ENCODE measurements around the gene MCUB.
"Not testable (repeated sequence)": the region's sequence is repeated elsewhere in the genome, so short reads cannot be mapped to it uniquely, and the experiment has no call there.

Gene MCUB

DNA sequence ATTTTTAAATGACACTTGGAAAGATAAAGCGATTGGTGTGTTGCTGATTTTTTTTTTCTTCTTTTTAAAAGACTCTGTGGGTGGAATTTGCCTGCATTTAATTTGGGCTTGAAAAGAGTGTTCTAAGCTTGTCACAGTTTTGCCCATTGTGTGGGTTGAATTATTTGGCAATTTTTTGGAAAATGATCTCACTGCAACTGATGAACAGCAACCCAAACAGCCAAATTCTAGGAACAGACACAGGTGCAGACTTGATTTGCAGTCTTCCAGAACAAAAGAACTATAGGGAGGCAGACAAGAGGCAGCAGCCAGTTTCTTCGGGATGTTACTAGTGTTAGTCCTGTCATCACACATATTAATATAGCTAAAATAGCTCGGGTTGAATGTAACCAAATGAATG, 102.7 kb downstream of the MCUB start:
- H3K4me1 ChIP-seq (ENCODE audit: insufficient read depth, low read length), result peaks cover 11% of the 10 kb centered on the region
- H3K9me3 ChIP-seq (ENCODE audit: insufficient read depth, low read depth, low read length), result no peaks in the 10 kb centered on the region
- H3K27me3 ChIP-seq (ENCODE audit: insufficient read depth, low read length), result no peaks in the 10 kb centered on the region
- no peak overlapping the region for H3K27ac ChIP-seq (ENCODE audit: low read depth, low read length)
- no peak overlapping the region for H3K9ac ChIP-seq (ENCODE audit: low read depth, low read length)
- H3K36me3 ChIP-seq (ENCODE audit: insufficient read depth, low read length), result no peaks in the 10 kb centered on the region
- H3K4me3 ChIP-seq (ENCODE audit: low read length), result no peak overlapping the region
- 66% methylated on average over 2 of the region's 3 CpGs for WGBS

DNA sequence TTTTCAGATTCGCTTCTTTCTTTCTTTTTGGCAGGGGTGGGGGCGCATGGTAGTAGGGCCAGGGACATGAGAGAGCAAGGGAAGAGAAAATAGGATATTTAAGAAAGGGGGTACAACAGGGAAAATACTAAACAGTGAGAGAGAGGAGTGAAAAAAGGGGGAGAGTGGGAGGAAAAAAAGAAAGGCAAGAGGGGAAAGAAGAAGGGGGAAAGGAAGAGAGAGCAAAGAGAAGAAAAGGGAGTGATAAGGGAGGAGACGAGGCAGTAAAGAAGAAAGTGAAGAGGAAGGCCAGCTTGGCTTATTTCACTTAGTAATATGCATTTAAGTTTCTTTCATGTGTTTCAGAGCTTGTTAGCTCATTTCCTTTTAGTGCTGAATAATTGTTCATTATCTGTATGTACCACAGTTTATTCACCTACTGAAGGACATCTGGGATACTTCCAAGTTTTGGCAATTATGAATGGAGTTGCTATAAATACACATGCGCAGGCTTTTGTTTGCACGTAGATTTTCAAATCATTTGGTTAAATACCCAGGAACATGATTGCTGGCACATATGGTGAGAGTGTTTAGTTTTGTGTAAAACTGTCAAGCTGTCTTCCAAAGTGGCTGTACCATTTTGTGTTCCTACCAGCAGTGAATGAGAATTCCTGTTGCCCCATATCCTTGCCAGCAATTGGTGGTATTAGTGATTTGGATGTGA, 105.9 kb downstream of the MCUB start:
- H3K9ac ChIP-seq (ENCODE audit: low read depth, low read length), result no peak overlapping the region
- H3K36me3 ChIP-seq (ENCODE audit: insufficient read depth, low read length), result no peaks in the 10 kb centered on the region
- no peaks in the 10 kb centered on the region for H3K27me3 ChIP-seq (ENCODE audit: insufficient read depth, low read length)
- H3K27ac ChIP-seq (ENCODE audit: low read depth, low read length), result no peak overlapping the region
- 89% methylated on average over 5 of the region's 5 CpGs for WGBS
- H3K4me1 ChIP-seq (ENCODE audit: insufficient read depth, low read length), result peaks cover 11% of the 10 kb centered on the region
- no peak overlapping the region for H3K4me3 ChIP-seq (ENCODE audit: low read length)
- H3K9me3 ChIP-seq (ENCODE audit: insufficient read depth, low read depth, low read length), result no peaks in the 10 kb centered on the region

DNA sequence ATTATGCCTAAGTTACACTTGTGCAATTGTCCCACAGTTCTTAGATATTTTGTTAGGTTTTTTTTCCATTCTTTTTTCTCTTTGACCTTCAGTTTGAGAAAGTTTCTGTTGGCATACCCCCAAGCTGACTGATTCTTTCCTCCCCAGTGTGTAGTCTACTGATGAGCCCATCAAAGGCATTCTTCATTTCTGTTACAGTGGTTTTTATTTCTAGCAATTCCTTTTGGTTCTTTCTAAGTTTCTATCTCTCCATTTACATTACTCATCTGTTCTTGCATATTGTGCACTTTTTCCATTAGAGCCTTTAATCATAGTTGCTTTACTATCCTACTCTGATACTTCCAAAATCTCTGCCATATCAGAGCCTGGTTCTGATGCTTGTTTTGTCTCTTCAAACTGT, 111.3 kb downstream of the MCUB start:
- Histone ChIP-seq H3K4me3 (ENCODE audit: low read length) (no peak overlapping the region), H3K36me3 (ENCODE audit: insufficient read depth, low read length) (no peaks in the 10 kb centered on the region), H3K27me3 (ENCODE audit: insufficient read depth, low read length) (no peaks in the 10 kb centered on the region), H3K9me3 (ENCODE audit: insufficient read depth, low read depth, low read length) (0 out of 2 replicates have a peak, but pooled peaks cover 5% of the 10 kb centered on the region), H3K27ac (ENCODE audit: low read depth, low read length) (no peak overlapping the region), H3K4me1 (ENCODE audit: insufficient read depth, low read length) (no peaks in the 10 kb centered on the region), H3K9ac (ENCODE audit: low read depth, low read length) (no peak overlapping the region)

DNA sequence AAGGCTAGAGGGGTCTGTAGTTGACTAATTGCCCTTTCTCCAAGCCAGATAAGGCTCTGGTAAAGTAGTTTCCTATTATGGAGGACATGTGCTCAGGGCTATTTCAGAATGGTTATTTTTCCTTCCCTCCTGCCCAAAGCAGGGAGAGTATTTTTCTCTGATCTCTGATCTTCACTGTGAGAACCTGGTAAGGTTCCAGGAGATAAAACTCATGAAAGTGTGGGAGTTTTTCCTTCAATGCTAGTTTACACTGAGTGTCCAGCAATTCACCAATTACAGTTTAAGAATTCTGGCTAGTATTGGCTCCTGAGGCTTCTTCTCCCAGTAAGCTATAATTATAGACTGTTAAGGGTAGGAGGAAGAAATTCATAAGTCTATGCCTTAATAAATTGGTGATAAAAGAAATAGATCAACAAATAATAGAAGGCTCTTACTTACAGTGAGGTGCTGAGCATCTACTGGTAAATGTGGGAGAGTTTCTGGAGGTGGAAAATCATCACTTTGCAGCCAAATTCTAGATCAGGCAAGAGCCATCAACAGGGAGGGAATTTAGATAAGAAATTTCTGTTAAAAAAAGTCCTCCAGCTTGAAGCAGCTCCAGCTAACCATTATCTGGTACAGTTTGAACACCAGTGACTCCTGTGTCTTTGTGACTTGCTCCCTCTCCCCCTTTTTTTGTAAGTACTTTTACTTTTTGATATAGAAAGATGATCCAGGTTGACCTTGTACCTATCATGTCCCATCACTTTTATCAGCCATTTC, 112.3 kb downstream of the MCUB start:
- Histone ChIP-seq H3K27me3 (ENCODE audit: insufficient read depth, low read length) (no peaks in the 10 kb centered on the region), H3K9ac (ENCODE audit: low read depth, low read length) (no peak overlapping the region), H3K4me1 (ENCODE audit: insufficient read depth, low read length) (no peaks in the 10 kb centered on the region), H3K36me3 (ENCODE audit: insufficient read depth, low read length) (no peaks in the 10 kb centered on the region), H3K9me3 (ENCODE audit: insufficient read depth, low read depth, low read length) (peaks cover 8% of the 10 kb centered on the region; the same call in 1 of the 2 replicates), H3K27ac (ENCODE audit: low read depth, low read length) (no peak overlapping the region), H3K4me3 (ENCODE audit: low read length) (no peak overlapping the region)

DNA sequence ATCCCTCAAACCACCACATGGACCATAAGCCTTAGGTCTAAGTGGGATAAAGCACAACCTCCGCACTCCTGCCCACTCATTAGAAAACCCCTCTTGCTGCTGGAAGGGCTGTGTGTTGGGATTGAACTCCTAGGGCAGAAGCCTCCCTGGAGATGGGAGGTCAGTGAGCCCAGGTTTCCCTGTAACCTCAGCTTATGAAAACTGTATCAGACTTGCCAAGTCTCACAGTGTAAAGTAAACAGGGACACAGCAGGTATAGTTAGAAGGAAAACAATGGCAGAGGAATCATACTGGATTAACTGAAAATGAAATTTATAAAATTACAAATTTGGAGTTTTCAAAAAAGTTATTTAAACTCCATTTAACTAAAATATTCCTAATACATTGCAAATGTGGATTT, 113.3 kb downstream of the MCUB start:
- 80% methylated on average over 1 of the region's 1 CpG for WGBS
- Histone ChIP-seq H3K27ac (ENCODE audit: low read depth, low read length) (no peak overlapping the region), H3K4me1 (ENCODE audit: insufficient read depth, low read length) (no peaks in the 10 kb centered on the region), H3K9me3 (ENCODE audit: insufficient read depth, low read depth, low read length) (peaks cover 11% of the 10 kb centered on the region; the same call in 1 of the 2 replicates), H3K9ac (ENCODE audit: low read depth, low read length) (no peak overlapping the region), H3K27me3 (ENCODE audit: insufficient read depth, low read length) (no peaks in the 10 kb centered on the region), H3K36me3 (ENCODE audit: insufficient read depth, low read length) (no peaks in the 10 kb centered on the region), H3K4me3 (ENCODE audit: low read length) (no peak overlapping the region)

DNA sequence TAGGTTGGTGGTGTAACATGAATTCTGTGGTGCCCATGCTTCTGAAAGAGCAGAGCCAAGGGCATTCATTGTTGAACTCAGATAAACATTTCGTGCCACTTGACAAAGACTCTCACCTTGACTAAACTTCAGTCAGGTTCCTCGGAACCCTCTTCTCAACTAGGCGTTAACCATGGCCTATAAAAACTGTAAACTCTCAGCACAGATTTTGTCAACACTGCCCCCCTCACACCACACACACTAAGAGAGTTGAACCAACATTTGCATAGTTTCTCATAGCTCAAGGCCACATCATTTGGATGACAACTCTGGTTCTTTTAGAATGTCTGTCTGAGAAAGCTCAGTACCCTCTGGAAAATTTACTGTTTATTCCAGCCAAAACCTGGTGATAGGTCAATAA, 115.1 kb downstream of the MCUB start:
- no peaks in the 10 kb centered on the region for H3K36me3 ChIP-seq (ENCODE audit: insufficient read depth, low read length)
- H3K27ac ChIP-seq (ENCODE audit: low read depth, low read length), result no peak overlapping the region
- 93% methylated on average over 3 of the region's 3 CpGs for WGBS
- no peak overlapping the region for H3K4me3 ChIP-seq (ENCODE audit: low read length)
- peaks cover 18% of the 10 kb centered on the region for H3K9me3 ChIP-seq (ENCODE audit: insufficient read depth, low read depth, low read length)
- no peak overlapping the region for H3K9ac ChIP-seq (ENCODE audit: low read depth, low read length)
- no peaks in the 10 kb centered on the region for H3K4me1 ChIP-seq (ENCODE audit: insufficient read depth, low read length)
- H3K27me3 ChIP-seq (ENCODE audit: insufficient read depth, low read length), result no peaks in the 10 kb centered on the region

DNA sequence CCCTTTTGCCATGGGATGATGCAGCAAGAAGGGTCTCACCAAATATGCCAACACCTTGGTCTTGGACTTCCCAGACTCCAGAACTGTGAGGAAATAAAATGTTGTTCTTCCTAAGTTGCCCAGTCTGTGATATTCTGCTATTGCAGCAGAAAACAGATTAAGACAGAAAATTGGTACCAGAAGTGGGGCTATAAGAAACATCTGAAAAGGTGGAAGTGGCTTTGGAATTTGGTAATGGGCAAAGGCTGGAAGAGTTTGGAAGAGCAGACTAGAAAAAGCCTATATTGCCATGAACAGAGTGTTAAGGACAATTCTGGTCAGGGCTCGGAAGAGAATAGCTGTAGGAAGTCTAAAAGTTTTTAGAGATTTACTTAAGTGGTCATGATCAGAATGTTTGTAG, 115.8 kb downstream of the MCUB start:
- Histone ChIP-seq H3K36me3 (ENCODE audit: insufficient read depth, low read length) (no peaks in the 10 kb centered on the region), H3K9ac (ENCODE audit: low read depth, low read length) (no peak overlapping the region), H3K27me3 (ENCODE audit: insufficient read depth, low read length) (no peaks in the 10 kb centered on the region), H3K4me1 (ENCODE audit: insufficient read depth, low read length) (no peaks in the 10 kb centered on the region), H3K27ac (ENCODE audit: low read depth, low read length) (no peak overlapping the region), H3K9me3 (ENCODE audit: insufficient read depth, low read depth, low read length) (peaks cover 20% of the 10 kb centered on the region), H3K4me3 (ENCODE audit: low read length) (no peak overlapping the region)
- WGBS, result 91% methylated on average over 1 of the region's 1 CpG

DNA sequence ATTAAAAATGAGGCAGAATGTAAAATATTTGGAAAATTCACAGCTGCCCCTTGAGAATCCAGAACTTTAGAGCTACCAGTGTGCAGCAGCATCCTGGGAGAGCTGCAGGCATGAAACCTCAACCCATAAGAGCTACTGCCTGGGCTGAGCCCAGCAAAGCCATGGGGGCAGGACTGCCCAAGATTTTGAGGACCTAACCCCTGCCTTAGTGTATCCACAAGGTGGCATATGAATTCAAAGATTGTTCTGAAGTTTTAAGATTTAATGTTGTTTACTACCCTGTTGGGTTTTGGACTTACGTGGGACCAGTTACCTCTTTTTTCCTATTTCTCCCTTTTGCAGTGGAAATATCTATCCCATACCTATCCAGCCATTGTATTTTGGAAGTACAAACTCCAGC, 116.8 kb downstream of the MCUB start:
- Histone ChIP-seq H3K4me3 (ENCODE audit: low read length) (no peak overlapping the region), H3K27ac (ENCODE audit: low read depth, low read length) (no peak overlapping the region), H3K9me3 (ENCODE audit: insufficient read depth, low read depth, low read length) (peaks cover 15% of the 10 kb centered on the region), H3K9ac (ENCODE audit: low read depth, low read length) (no peak overlapping the region), H3K27me3 (ENCODE audit: insufficient read depth, low read length) (no peaks in the 10 kb centered on the region), H3K4me1 (ENCODE audit: insufficient read depth, low read length) (0 out of 2 replicates have a peak, but pooled peaks cover 6% of the 10 kb centered on the region), H3K36me3 (ENCODE audit: insufficient read depth, low read length) (no peaks in the 10 kb centered on the region)
- WGBS, result no CpG with 5 or more reads among the region's 1 CpG

DNA sequence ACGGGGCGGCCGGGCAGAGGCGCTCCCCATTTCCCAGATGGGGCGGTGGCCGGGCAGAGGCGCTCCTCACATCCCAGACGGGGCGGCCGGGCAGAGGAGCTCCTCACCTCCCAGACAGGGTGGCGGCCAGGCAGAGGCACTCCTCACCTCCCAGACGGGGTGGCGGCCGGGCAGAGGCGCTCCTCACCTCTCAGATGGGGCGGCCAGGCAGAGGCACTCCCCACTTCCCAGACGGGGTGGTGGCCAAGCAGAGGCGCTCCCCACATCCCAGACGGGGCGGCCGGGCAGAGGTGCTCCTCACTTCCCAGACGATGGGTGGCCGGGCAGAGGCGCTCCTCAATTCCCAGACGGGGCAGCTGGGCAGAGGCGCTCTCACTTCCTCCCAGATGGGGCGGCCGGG, 118.4 kb downstream of the MCUB start:
- H3K9ac ChIP-seq (ENCODE audit: low read depth, low read length); H3K27ac ChIP-seq (ENCODE audit: low read depth, low read length); H3K36me3 ChIP-seq (ENCODE audit: insufficient read depth, low read length); H3K4me3 ChIP-seq (ENCODE audit: low read length); H3K27me3 ChIP-seq (ENCODE audit: insufficient read depth, low read length): not testable (repeated sequence)
- Histone ChIP-seq H3K9me3 (ENCODE audit: insufficient read depth, low read depth, low read length) (peaks cover 15% of the 10 kb centered on the region), H3K4me1 (ENCODE audit: insufficient read depth, low read length) (peaks cover 21% of the 10 kb centered on the region)
- 95% methylated on average over 28 of the region's 28 CpGs for WGBS

DNA sequence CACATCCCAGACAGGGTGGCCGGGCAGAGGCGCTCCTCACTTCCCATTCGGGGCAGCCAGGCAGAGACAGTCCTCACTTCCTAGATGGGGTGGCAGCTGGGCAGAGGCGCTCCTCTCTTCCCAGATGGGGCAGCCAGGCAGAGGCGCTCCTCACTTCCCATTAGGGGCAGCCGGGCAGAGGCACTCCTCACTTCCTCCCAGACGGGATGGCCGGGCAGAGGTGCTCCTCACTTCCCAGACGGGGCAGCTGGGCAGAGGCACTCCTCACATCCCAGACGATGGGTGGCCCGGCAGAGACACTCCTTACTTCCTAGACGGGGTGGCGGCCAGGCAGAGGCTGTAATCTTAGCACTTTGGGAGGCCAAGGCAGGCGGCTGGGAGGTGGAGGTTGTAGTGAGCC, 118.9 kb downstream of the MCUB start:
- not testable (repeated sequence) for H3K4me3 ChIP-seq (ENCODE audit: low read length); H3K9ac ChIP-seq (ENCODE audit: low read depth, low read length); H3K36me3 ChIP-seq (ENCODE audit: insufficient read depth, low read length); H3K27me3 ChIP-seq (ENCODE audit: insufficient read depth, low read length); H3K27ac ChIP-seq (ENCODE audit: low read depth, low read length)
- Histone ChIP-seq H3K4me1 (ENCODE audit: insufficient read depth, low read length) (peaks cover 24% of the 10 kb centered on the region), H3K9me3 (ENCODE audit: insufficient read depth, low read depth, low read length) (peaks cover 15% of the 10 kb centered on the region)
- 97% methylated on average over 13 of the region's 14 CpGs for WGBS

DNA sequence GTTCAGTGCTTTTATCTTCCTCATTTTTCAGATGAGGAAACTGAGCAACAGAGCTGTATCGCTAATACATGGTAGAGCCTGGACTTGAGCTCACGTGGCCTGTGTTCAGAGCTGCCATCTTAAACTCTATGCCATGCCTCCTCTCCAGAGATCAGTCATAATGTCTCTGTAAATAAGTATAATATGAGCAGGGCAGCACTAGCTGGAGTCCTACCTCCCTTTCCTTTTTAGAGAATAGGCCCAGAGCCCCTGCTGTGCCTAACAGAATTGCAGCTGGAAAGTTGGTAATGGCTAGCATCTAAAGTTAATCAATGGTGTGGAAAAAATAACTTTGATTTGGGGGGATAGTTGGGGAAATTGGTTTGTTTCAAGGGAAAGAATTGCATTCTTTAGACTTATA, 122.8 kb downstream of the MCUB start:
- Histone ChIP-seq H3K27me3 (ENCODE audit: insufficient read depth, low read length) (no peaks in the 10 kb centered on the region), H3K36me3 (ENCODE audit: insufficient read depth, low read length) (peaks cover 2% of the 10 kb centered on the region; the same call in 1 of the 2 replicates), H3K4me1 (ENCODE audit: insufficient read depth, low read length) (peaks cover 24% of the 10 kb centered on the region), H3K4me3 (ENCODE audit: low read length) (no peak overlapping the region), H3K27ac (ENCODE audit: low read depth, low read length) (no peak overlapping the region; the same call in 1 of the 2 replicates), H3K9ac (ENCODE audit: low read depth, low read length) (no peak overlapping the region), H3K9me3 (ENCODE audit: insufficient read depth, low read depth, low read length) (peaks cover 9% of the 10 kb centered on the region)
- WGBS, result 83% methylated on average over 2 of the region's 2 CpGs

Measured in HUES64 (cell line).